Thyroid gland (tissue), 4 donors: ENCODE data around the gene ARHGDIG. TPM values are rescaled to one million over a fixed set of nuclear protein-coding genes. Genes with fewer than 3 reads are reported as not detected.
A peak's percentile ranks its signal among the peaks of the same experiment; 100 is the strongest.

Source experiments
- DNase-seq, 2 donors: peaks; one replicate each; pipeline ENCODE4 v3.0.0-alpha.2; 2019
- H3K27ac ChIP-seq, 3 donors: fragments of 200-600 bp; sonication (generic); 1 replicate in 2 of 3; 2 replicates in 1 of 3; pipeline ENCODE4 v1.5.1; 2016 to 2019; ENCODE audit warnings: mild to moderate bottlenecking in 1 of 3, moderate library complexity in 1 of 3
- H3K27me3 ChIP-seq: fragments of 200-600 bp; sonication (generic); one replicate; pipeline ENCODE4 v1.5.1; 2019
- H3K36me3 ChIP-seq, 2 donors: fragments of 200-600 bp; sonication (generic); one replicate each; pipeline ENCODE4 v1.5.1; 2016 to 2019
- H3K4me1 ChIP-seq, 2 donors: fragments of 200-600 bp; sonication (generic); one replicate each; pipeline ENCODE4 v1.5.1; 2017 to 2019
- H3K4me3 ChIP-seq, 3 donors: fragments of 200-600 bp; sonication (generic); replicated peaks in 1 of 3; 1 replicate in 2 of 3; 2 replicates in 1 of 3; pipeline ENCODE4 v1.5.1; 2016; ENCODE audit warnings: mild to moderate bottlenecking in 1 of 3
- H3K9me3 ChIP-seq: fragments of 200-600 bp; sonication (generic); one replicate; pipeline ENCODE4 v1.5.1; 2017
- POLR2A ChIP-seq, 2 donors: fragments of 450-650 bp; IDR thresholded peaks; one replicate each; pipeline ENCODE4 v1.6.1; 2017; ENCODE audit warnings: antibody characterized with exemption in 2 of 2, mild to moderate bottlenecking in 2 of 2, moderate library complexity in 1 of 2
- WGBS, 2 donors: methylation state at CpG; one replicate each; pipeline ENCODE4 v1.1.5; 2017; 5-methylcytosine and 5-hydroxymethylcytosine counted together
- intact Hi-C: fragments of 100-400 bp; cut with DNase I; formaldehyde crosslinking; loops from one replicate; pipeline ENCODE4 v1.15.1; 2023
- total RNA-seq, 4 donors: library from RNA; depleted of rRNA; stranded (reverse); fragments of >200 nt; gene quantifications; one replicate each; pipeline ENCODE4 v1.2.3, GENCODE V29; 2016
- TF ChIP-seq, protein P1 (sequence below), 6 experiments: fragments of 200-600 bp in 3 of 6; fragments of 450-650 bp in 3 of 6; sonication (generic) in 3 of 6; IDR thresholded peaks; one replicate each; pipeline ENCODE4 v1.5.1; 2016 to 2019; ENCODE audit warnings: antibody characterized with exemption in 6 of 6, mild to moderate bottlenecking in 2 of 6, inconsistent platforms in 1 of 6, moderate library complexity in 1 of 6

ARHGDIG gene
- total RNA-seq, 4 donors from 2014 or later = not detected

DNA sequence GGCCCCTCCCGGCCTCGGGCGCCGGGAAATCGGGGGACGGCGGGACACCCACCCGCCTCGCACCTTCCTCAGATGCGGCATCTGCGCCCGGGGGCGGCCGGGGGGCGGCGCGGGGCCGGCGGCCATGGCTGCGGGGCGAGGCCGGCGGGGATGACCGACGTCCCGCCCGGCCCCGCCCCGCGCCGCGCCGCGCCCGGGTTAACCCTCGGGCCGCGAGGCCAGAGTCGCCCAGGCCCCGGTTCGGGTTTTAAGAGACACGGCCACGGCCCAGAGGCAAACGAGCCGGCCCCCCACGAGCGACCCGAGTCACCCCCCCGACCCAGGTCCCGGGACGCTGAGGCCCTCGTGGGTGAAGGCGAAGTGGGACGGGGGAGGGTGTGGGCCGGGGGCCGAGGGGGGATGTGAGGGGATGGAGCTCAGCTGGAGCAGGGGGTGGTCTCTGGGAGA, 4.6 kb upstream of the ARHGDIG start, which contains the start of gene RGS11:
RGS11 (minus strand) TSS at position 159 of the 447 bp plus-strand sequence; CDS start at position 126, 33 bp downstream.
- Histone ChIP-seq H3K36me3 (no peaks in the 10 kb centered on the region), H3K4me1 (peaks cover 8 to 11% of the 10 kb centered on the region in 2 donors), H3K4me3 (no peak within 1 kb of the TSS), H3K9me3 (no peaks in the 10 kb centered on the region), H3K27me3 (peaks cover 2% of the 10 kb centered on the region), H3K27ac (no peak within 1 kb of the TSS)
- intact Hi-C loops = no loop called here
- 8 to 13% methylated on average over 5 to 9 of the region's 56 CpGs for WGBS, 2 donors
- TF ChIP-seq, protein P1, sequence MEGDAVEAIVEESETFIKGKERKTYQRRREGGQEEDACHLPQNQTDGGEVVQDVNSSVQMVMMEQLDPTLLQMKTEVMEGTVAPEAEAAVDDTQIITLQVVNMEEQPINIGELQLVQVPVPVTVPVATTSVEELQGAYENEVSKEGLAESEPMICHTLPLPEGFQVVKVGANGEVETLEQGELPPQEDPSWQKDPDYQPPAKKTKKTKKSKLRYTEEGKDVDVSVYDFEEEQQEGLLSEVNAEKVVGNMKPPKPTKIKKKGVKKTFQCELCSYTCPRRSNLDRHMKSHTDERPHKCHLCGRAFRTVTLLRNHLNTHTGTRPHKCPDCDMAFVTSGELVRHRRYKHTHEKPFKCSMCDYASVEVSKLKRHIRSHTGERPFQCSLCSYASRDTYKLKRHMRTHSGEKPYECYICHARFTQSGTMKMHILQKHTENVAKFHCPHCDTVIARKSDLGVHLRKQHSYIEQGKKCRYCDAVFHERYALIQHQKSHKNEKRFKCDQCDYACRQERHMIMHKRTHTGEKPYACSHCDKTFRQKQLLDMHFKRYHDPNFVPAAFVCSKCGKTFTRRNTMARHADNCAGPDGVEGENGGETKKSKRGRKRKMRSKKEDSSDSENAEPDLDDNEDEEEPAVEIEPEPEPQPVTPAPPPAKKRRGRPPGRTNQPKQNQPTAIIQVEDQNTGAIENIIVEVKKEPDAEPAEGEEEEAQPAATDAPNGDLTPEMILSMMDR (IDR thresholded peaks at IDR 0.05) = no peak
- no peak for TF ChIP-seq POLR2A (IDR thresholded peaks at IDR 0.05)
- DNase-seq = no peak

DNA sequence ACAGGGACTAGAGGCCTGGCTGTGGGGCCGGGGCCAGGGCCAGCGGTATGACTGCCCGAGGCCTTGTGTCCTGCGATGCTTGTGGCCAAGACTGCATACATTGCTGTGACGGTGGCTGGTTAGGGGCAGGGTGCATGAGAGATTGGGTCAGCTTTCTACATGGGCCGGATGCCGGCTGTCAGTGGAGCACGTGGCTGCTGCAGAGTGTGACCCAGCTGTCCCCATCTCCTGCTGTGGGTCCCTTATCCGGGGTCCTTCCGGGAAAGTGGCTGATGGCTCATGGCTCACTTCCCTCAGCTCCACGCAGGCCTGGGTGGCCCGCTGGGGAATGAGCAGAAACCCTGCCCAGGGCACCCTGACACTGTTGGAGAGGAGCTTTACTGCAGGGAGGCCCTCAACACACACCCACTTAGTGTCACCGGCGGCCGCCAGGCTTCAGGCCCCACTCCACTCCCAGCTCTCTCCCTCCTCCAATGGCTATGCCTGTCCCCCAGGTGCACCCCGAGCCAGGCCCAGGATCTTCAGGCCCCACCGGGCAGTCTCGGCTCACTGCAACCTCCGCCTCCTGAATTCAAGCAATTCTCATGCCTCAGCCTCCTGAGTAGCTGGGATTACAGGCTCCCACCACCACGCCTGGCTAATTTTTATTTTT, 3.8 kb upstream of the ARHGDIG start:
- H3K27ac ChIP-seq = no peak overlapping the region
- H3K4me1 ChIP-seq = peaks cover 12 to 13% of the 10 kb centered on the region in 2 donors
- TF ChIP-seq, protein P1 (IDR thresholded peaks at IDR 0.05) = no peak
- no peak for TF ChIP-seq POLR2A (IDR thresholded peaks at IDR 0.05)
- no peaks in the 10 kb centered on the region for H3K36me3 ChIP-seq
- intact Hi-C loops = no loop called here
- 90 to 92% methylated on average over 17 to 18 of the region's 20 CpGs for WGBS, 2 donors
- H3K27me3 ChIP-seq = peaks cover 7% of the 10 kb centered on the region
- H3K4me3 ChIP-seq = no peak overlapping the region
- no peak for DNase-seq
- H3K9me3 ChIP-seq = no peaks in the 10 kb centered on the region

DNA sequence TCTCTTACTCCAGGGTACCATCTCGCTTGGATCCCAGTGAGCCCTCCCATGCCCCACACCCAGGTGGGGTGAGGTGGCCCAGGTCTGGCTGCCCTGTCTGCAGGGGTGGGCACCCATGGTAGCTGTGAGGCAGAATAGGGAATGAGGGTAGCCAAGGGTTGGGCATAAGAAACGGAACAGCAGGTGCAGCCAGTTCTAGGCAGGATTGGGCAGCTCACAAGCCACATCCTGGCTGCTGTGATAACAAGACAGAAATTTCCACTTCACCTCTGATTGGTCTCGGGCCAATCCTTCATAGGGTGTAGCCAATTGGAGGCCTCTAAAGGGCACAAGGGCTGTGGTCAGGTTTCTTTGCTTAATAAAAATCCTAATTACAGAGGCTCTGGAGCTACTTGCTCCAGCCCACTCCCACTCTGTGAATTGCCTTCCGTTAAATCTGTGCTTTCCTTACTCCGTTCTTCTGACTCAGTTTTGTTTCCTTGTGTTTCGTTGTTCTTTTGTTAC, 1.5 kb upstream of the ARHGDIG start:
- peaks cover 12 to 13% of the 10 kb centered on the region in 2 donors for H3K4me1 ChIP-seq
- TF ChIP-seq, protein P1 (IDR thresholded peaks at IDR 0.05) = no peak
- TF ChIP-seq POLR2A (IDR thresholded peaks at IDR 0.05) = no peak
- H3K27ac ChIP-seq = no peak overlapping the region
- H3K27me3 ChIP-seq = peaks cover 7% of the 10 kb centered on the region
- H3K9me3 ChIP-seq = no peaks in the 10 kb centered on the region
- 46 to 52% methylated on average over 6 of the region's 6 CpGs for WGBS, 2 donors
- H3K36me3 ChIP-seq = no peaks in the 10 kb centered on the region
- DNase-seq = peak; percentile 69 to 75
- intact Hi-C loops = no loop called here
- no peak overlapping the region for H3K4me3 ChIP-seq

DNA sequence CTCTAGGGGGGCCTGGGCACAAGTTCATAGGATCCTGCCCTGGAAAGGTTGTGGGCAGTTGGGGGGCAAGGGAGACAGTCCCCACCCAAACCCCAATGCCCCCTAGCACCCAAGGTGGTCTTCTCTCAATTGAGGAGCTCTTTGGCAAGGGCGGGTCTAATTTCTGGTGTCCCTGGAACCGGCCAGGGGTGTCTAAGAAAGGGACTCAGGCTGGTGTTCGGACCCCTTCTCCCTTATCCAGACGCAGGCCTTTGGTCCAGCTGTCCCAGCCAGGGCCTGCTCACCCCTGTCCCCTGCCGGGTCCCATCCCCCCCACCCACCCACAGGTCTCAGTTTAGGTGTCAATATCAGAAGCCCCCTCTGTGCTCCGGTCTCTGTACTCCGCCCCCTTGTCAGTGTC, 860 bp upstream of the ARHGDIG start:
- Histone ChIP-seq H3K27me3 (peaks cover 7% of the 10 kb centered on the region), H3K36me3 (no peaks in the 10 kb centered on the region), H3K4me1 (peaks cover 12 to 13% of the 10 kb centered on the region in 2 donors), H3K27ac (no peak overlapping the region), H3K9me3 (no peaks in the 10 kb centered on the region), H3K4me3 (no peak overlapping the region)
- TF ChIP-seq, protein P1 (IDR thresholded peaks at IDR 0.05) = no peak
- intact Hi-C loops = no loop called here
- DNase-seq = no peak
- WGBS, 2 donors = 62 to 67% methylated on average over 5 of the region's 7 CpGs

DNA sequence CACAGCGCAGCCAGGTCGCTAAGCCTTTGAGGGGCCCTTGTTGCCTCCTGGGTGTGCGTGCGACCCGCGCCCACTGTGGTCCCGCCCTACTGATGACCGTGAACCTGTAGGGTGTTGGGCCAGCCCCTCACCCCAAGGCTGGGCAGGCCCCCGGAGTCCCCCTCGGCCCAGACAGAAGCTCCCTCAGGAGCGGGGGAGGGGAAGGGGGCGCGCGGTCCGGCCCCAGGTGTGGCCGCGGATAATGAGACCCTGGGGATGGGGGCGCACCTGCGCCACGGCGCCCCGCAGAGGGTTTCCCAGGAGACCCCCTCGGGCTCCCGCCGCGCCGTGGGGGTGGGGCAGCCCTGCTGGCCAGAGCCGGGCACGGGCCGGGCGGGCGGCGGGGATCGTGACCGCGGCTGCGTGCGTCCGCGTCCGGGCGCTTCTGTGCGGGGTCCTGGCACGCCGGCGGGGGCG, 358 bp upstream of the ARHGDIG start:
- no peak overlapping the region for H3K27ac ChIP-seq
- H3K4me1 ChIP-seq = peaks cover 10% of the 10 kb centered on the region in 2 donors
- peaks cover 7% of the 10 kb centered on the region for H3K27me3 ChIP-seq
- TF ChIP-seq, protein P1 (IDR thresholded peaks at IDR 0.05) = no peak
- no peak for TF ChIP-seq POLR2A (IDR thresholded peaks at IDR 0.05)
- H3K4me3 ChIP-seq = no peak overlapping the region
- no peak for DNase-seq
- H3K36me3 ChIP-seq = no peaks in the 10 kb centered on the region
- H3K9me3 ChIP-seq = no peaks in the 10 kb centered on the region
- intact Hi-C loops = no loop called here
- 12% methylated on average over 8 of the region's 47 CpGs; no CpG with 5 or more reads in 1 of the 2 donors for WGBS, 2 donors
